ENCODE results near the gene KCNJ15. TPM values are rescaled to one million over a fixed set of nuclear protein-coding genes. Genes with fewer than 3 reads are reported as not detected.

KCNJ15 gene
- total RNA-seq, 1 experiment from 2014 or later = not detected

DNA sequence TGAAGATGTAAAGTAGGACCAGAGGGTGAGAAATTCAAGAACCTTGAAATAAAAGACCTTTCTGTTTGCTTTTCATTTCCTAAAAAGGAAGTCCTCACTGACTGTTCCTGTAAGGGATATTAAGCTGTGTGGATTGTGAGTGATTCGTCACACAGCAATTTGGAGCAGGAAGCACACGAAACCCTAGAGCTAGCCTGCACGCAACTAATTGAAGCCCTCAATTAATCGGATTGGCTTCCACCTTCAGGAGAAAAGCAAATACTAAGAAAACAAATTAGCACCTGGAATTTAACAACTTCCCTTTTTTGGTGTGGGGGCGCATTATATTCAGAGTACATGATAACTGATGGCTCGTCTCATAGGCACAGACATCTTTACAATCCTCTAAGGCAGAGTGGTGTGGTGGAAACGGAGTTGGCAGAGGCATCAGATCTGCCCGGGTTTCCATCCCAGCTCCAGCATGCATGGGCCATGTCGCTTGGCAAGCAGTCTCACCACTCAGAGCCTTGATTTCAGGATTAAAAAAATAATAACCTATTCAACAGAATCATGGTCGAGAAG is 95.2 kb downstream of the KCNJ15 start:
- peak in 1 of 2 experiments; percentile 20 for DNase-seq
- Histone ChIP-seq H3K27ac (no peak overlapping the region), H3K9me3 (replicated peaks) (no peaks in the 10 kb centered on the region), H3K4me3 (no peak overlapping the region), H3K4me1 (peaks cover 10% of the 10 kb centered on the region; the same call in 1 of the 2 replicates), H3K36me3 (no peaks in the 10 kb centered on the region), H3K27me3 (peaks cover 13% of the 10 kb centered on the region; the same call in 1 of the 2 replicates)

GRCh38 chr21:38352536-38353219 is 95.9 kb downstream of the KCNJ15 start:
- no peak overlapping the region for H3K4me3 ChIP-seq
- no peaks in the 10 kb centered on the region for H3K9me3 ChIP-seq (replicated peaks)
- H3K27ac ChIP-seq = no peak overlapping the region
- H3K27me3 ChIP-seq = peaks cover 13% of the 10 kb centered on the region; the same call in 1 of the 2 replicates
- H3K4me1 ChIP-seq = peaks cover 10% of the 10 kb centered on the region; the same call in 1 of the 2 replicates
- H3K36me3 ChIP-seq = no peaks in the 10 kb centered on the region
- DNase-seq = peak; percentile 28 to 67

DNA sequence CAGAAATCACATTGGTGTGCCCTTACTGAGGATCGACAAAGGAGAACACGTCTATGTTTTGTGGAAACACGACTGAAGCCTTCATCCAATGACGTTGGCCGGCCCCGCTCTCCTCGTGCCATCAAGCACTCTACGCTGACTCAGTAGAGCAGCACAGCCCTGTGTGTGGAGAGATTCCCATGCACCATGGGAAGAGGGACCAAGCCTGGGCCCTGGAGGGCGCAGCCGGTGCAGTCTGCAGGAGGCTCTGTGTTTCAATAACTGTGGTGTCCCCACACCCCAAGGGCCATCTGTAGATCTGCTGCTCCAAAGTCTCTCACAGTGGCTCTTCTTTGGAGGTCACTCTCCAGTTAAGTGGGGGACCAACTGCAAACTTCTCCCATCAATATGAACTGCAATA is 97.4 kb downstream of the KCNJ15 start:
- peaks cover 13% of the 10 kb centered on the region; the same call in 1 of the 2 replicates for H3K27me3 ChIP-seq
- no peaks in the 10 kb centered on the region for H3K36me3 ChIP-seq
- no peak overlapping the region for H3K27ac ChIP-seq
- no peak overlapping the region for H3K4me3 ChIP-seq
- DNase-seq = no peak
- no peaks in the 10 kb centered on the region for H3K9me3 ChIP-seq (replicated peaks)
- peaks cover 10% of the 10 kb centered on the region; the same call in 1 of the 2 replicates for H3K4me1 ChIP-seq

DNA sequence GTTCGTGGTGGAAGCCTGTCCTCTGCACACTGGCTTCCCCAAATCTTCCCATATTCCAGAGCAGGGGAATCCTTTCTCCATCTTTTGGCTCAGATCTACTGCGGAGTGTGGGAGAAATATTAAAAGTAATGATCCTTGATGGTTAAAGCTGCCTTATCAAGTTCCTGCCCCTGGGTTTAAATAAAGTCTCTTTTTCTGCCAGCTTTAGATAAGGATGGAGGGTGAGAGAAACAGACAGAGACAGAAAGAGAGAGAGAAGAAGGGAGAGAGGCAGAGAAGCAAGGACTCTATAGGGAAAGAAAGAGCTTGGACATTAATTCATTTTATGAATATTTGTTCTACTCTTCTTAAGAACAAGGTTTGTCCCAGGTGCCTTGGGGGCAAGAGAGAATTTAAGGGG is 98.0 kb downstream of the KCNJ15 start:
- Histone ChIP-seq H3K9me3 (replicated peaks) (no peaks in the 10 kb centered on the region), H3K4me1 (peaks cover 10% of the 10 kb centered on the region; the same call in 1 of the 2 replicates), H3K36me3 (no peaks in the 10 kb centered on the region), H3K4me3 (no peak overlapping the region), H3K27me3 (peaks cover 13% of the 10 kb centered on the region; the same call in 1 of the 2 replicates), H3K27ac (no peak overlapping the region)
- no peak for DNase-seq

GRCh38 chr21:38355353-38355752 is 98.6 kb downstream of the KCNJ15 start:
- H3K27me3 ChIP-seq = peaks cover 13% of the 10 kb centered on the region; the same call in 1 of the 2 replicates
- no peak overlapping the region for H3K27ac ChIP-seq
- no peaks in the 10 kb centered on the region for H3K36me3 ChIP-seq
- H3K4me1 ChIP-seq = peaks cover 10% of the 10 kb centered on the region; the same call in 1 of the 2 replicates
- no peak overlapping the region for H3K4me3 ChIP-seq
- no peaks in the 10 kb centered on the region for H3K9me3 ChIP-seq (replicated peaks)
- DNase-seq = no peak

DNA sequence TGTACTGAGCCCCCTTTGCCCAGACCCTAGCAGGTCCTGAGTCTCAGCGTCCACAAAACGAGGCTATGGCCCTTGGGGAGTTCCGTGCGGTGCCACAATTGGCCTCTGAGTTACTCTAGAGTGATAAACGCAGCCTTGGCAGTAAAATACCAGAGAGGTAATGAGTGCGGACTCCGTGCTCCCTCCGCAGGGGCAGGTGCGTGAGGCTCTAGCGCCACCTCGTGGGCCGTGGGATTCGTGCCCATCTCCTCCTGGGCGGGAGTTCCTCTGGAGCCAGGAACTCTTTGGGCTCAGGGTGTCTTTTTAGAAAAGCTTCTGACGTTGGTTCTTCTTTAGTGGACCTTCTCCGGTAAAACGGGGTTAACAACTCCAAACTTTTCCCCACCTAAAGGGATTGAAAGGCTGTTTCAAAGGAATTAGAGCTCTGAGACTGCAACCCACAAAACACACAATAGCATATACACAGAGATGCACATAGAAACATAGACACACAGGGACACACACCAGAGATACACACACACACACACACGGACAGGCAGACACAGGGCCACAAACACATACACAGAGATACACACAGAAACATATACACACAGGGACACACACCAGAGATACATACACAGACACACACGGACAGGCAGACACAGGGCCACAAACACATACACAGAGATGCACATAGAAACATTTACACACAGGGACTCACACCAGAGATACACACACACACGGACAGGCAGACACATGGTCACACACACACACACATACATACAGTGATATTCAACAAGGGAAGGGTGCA is 99.4 kb downstream of the KCNJ15 start:
- Histone ChIP-seq H3K36me3 (no peaks in the 10 kb centered on the region), H3K4me1 (peaks cover 10% of the 10 kb centered on the region; the same call in 1 of the 2 replicates), H3K4me3 (no peak overlapping the region), H3K27ac (no peak overlapping the region), H3K27me3 (peaks cover 13% of the 10 kb centered on the region; the same call in 1 of the 2 replicates), H3K9me3 (replicated peaks) (no peaks in the 10 kb centered on the region)
- peak; percentile 57 to 74 for DNase-seq

Other genes starting within 250 kb of the KCNJ15 start
- gene ERG, start 241.5 kb downstream of the KCNJ15 start, total RNA-seq (2014; rRNA removed; shearing (Covaris generic)) = not detected in 2 replicates